IPS-18a (cell line): Measurements from ENCODE around the gene TATDN2.

Experiments
- H3K27ac ChIP-seq: one replicate; pipeline ENCODE4 v1.5.1; 2013; ENCODE audit warnings: low read length
- H3K27me3 ChIP-seq: one replicate; pipeline ENCODE4 v1.6.1; 2013; ENCODE audit warnings: mild to moderate bottlenecking, low read length; ENCODE audit not compliant: control insufficient read depth, insufficient read depth
- H3K36me3 ChIP-seq: one replicate; pipeline ENCODE4 v1.6.1; 2013; ENCODE audit warnings: low read depth, low read length; ENCODE audit not compliant: control insufficient read depth
- H3K4me1 ChIP-seq: one replicate; pipeline ENCODE4 v1.6.1; 2013; ENCODE audit warnings: low read depth, low read length; ENCODE audit not compliant: control insufficient read depth
- H3K4me3 ChIP-seq: one replicate; pipeline ENCODE4 v1.5.1; 2013; ENCODE audit warnings: low read length
- H3K9ac ChIP-seq: one replicate; pipeline ENCODE4 v1.6.1; 2013; ENCODE audit warnings: mild to moderate bottlenecking, low read length, moderate library complexity
- H3K9me3 ChIP-seq: one replicate; pipeline ENCODE4 v1.6.1; 2013; ENCODE audit warnings: low read depth, low read length; ENCODE audit not compliant: control insufficient read depth

TATDN2 gene

GRCh38 chr3:10312391-10312790 is 64.1 kb downstream of the TATDN2 start:
- Histone ChIP-seq H3K9ac (no peak overlapping the region), H3K9me3 (no peaks in the 10 kb centered on the region), H3K36me3 (peaks cover 53% of the 10 kb centered on the region), H3K27ac (no peak overlapping the region), H3K4me3 (no peak overlapping the region), H3K27me3 (no peaks in the 10 kb centered on the region), H3K4me1 (no peaks in the 10 kb centered on the region)

GRCh38 chr3:10312861-10313260 is 64.6 kb downstream of the TATDN2 start:
- Histone ChIP-seq H3K9me3 (no peaks in the 10 kb centered on the region), H3K4me1 (no peaks in the 10 kb centered on the region), H3K36me3 (peaks cover 55% of the 10 kb centered on the region), H3K27ac (no peak overlapping the region), H3K27me3 (no peaks in the 10 kb centered on the region), H3K9ac (no peak overlapping the region), H3K4me3 (no peak overlapping the region)

- Histone ChIP-seq H3K27ac (no peak overlapping the region), H3K36me3 (peaks cover 61% of the 10 kb centered on the region), H3K9me3 (no peaks in the 10 kb centered on the region), H3K4me1 (no peaks in the 10 kb centered on the region), H3K9ac (no peak overlapping the region), H3K4me3 (no peak overlapping the region), H3K27me3 (no peaks in the 10 kb centered on the region)
Observed at GRCh38 chr3:10315101-10315500, 66.8 kb downstream of the TATDN2 start.

- H3K9ac ChIP-seq, result no peak overlapping the region
- H3K36me3 ChIP-seq, result peaks cover 61% of the 10 kb centered on the region
- H3K9me3 ChIP-seq, result no peaks in the 10 kb centered on the region
- no peak overlapping the region for H3K4me3 ChIP-seq
- H3K4me1 ChIP-seq, result no peaks in the 10 kb centered on the region
- H3K27ac ChIP-seq, result no peak overlapping the region
- no peaks in the 10 kb centered on the region for H3K27me3 ChIP-seq
Observed at GRCh38 chr3:10315771-10316344, 67.6 kb downstream of the TATDN2 start.

GRCh38 chr3:10317311-10317960 is 69.2 kb downstream of the TATDN2 start:
- Histone ChIP-seq H3K36me3 (peaks cover 48% of the 10 kb centered on the region), H3K9me3 (no peaks in the 10 kb centered on the region), H3K27ac (no peak overlapping the region), H3K27me3 (no peaks in the 10 kb centered on the region), H3K4me1 (no peaks in the 10 kb centered on the region), H3K9ac (no peak overlapping the region), H3K4me3 (no peak overlapping the region)

- no peak overlapping the region for H3K4me3 ChIP-seq
- no peaks in the 10 kb centered on the region for H3K4me1 ChIP-seq
- peaks cover 43% of the 10 kb centered on the region for H3K36me3 ChIP-seq
- H3K9me3 ChIP-seq, result no peaks in the 10 kb centered on the region
- H3K27ac ChIP-seq, result no peak overlapping the region
- H3K27me3 ChIP-seq, result no peaks in the 10 kb centered on the region
- no peak overlapping the region for H3K9ac ChIP-seq
Observed at GRCh38 chr3:10317961-10318350, 69.7 kb downstream of the TATDN2 start.

GRCh38 chr3:10319251-10319650 is 71.0 kb downstream of the TATDN2 start:
- H3K9me3 ChIP-seq, result no peaks in the 10 kb centered on the region
- no peaks in the 10 kb centered on the region for H3K27me3 ChIP-seq
- peaks cover 32% of the 10 kb centered on the region for H3K36me3 ChIP-seq
- no peaks in the 10 kb centered on the region for H3K4me1 ChIP-seq
- no peak overlapping the region for H3K9ac ChIP-seq
- H3K4me3 ChIP-seq, result no peak overlapping the region
- no peak overlapping the region for H3K27ac ChIP-seq

GRCh38 chr3:10319804-10320203 is 71.5 kb downstream of the TATDN2 start:
- no peak overlapping the region for H3K27ac ChIP-seq
- H3K4me3 ChIP-seq, result peak overlapping the region; percentile 99
- H3K36me3 ChIP-seq, result peaks cover 27% of the 10 kb centered on the region
- no peaks in the 10 kb centered on the region for H3K27me3 ChIP-seq
- no peaks in the 10 kb centered on the region for H3K4me1 ChIP-seq
- H3K9ac ChIP-seq, result peak overlapping the region; percentile 92
- no peaks in the 10 kb centered on the region for H3K9me3 ChIP-seq

- Histone ChIP-seq H3K9me3 (no peaks in the 10 kb centered on the region), H3K4me1 (no peaks in the 10 kb centered on the region), H3K9ac (peak overlapping the region; percentile 92), H3K27ac (peak overlapping the region; percentile 52), H3K4me3 (peak overlapping the region; percentile 99), H3K27me3 (no peaks in the 10 kb centered on the region), H3K36me3 (peaks cover 23% of the 10 kb centered on the region)
Observed at GRCh38 chr3:10320320-10320677, 72.0 kb downstream of the TATDN2 start.

GRCh38 chr3:10321630-10322351 is 73.5 kb downstream of the TATDN2 start:
- H3K27ac ChIP-seq, result no peak overlapping the region
- peaks cover under 1% of the 10 kb centered on the region for H3K27me3 ChIP-seq
- H3K4me3 ChIP-seq, result no peak overlapping the region
- peaks cover 13% of the 10 kb centered on the region for H3K36me3 ChIP-seq
- no peaks in the 10 kb centered on the region for H3K4me1 ChIP-seq
- no peaks in the 10 kb centered on the region for H3K9me3 ChIP-seq
- H3K9ac ChIP-seq, result no peak overlapping the region

- no peaks in the 10 kb centered on the region for H3K9me3 ChIP-seq
- peaks cover 13% of the 10 kb centered on the region for H3K36me3 ChIP-seq
- no peak overlapping the region for H3K4me3 ChIP-seq
- H3K4me1 ChIP-seq, result no peaks in the 10 kb centered on the region
- no peak overlapping the region for H3K27ac ChIP-seq
- H3K9ac ChIP-seq, result no peak overlapping the region
- H3K27me3 ChIP-seq, result peaks cover 6% of the 10 kb centered on the region
Observed at GRCh38 chr3:10322352-10322710, 74.1 kb downstream of the TATDN2 start.

GRCh38 chr3:10327592-10327991 is 79.3 kb downstream of the TATDN2 start:
- H3K27ac ChIP-seq, result no peak overlapping the region
- peaks cover 19% of the 10 kb centered on the region for H3K27me3 ChIP-seq
- no peak overlapping the region for H3K9ac ChIP-seq
- H3K36me3 ChIP-seq, result no peaks in the 10 kb centered on the region
- no peaks in the 10 kb centered on the region for H3K4me1 ChIP-seq
- no peaks in the 10 kb centered on the region for H3K9me3 ChIP-seq
- H3K4me3 ChIP-seq, result no peak overlapping the region
